Fibroblast of lung (primary cell): ENCODE measurements around the gene UBE2N.

ENCODE experiments used
- CTCF ChIP-seq, 2 donors: IDR thresholded peaks in 1 of 2; conservative IDR thresholded peaks in 1 of 2; 1 replicate in 1 of 2; 2 replicates in 1 of 2; pipeline ENCODE4 v1.5.1; 2011 to 2012; ENCODE audit warnings: low read length in 2 of 2, control low read depth in 1 of 2, inconsistent platforms in 1 of 2, low read depth in 1 of 2, mild to moderate bottlenecking in 1 of 2
- EZH2 ChIP-seq: IDR thresholded peaks from 2 replicates; pipeline ENCODE4 v1.5.1; 2012; ENCODE audit warnings: low read length, control low read depth, mild to moderate bottlenecking; ENCODE audit errors: missing control alignments

- TF ChIP-seq CTCF (conservative IDR thresholded peaks at IDR 0.05 in 1 of 2, IDR thresholded peaks at IDR 0.05 in 1 of 2; ENCODE audit: low read depth in 1 of 2, low read length in 2 of 2) (no peak), EZH2 (no peak)
These were observed 3.3 kb downstream of the UBE2N start for GRCh38 chr12:93438266-93439050.
